HepG2 (cell line): Measurements from ENCODE around the gene SLC23A3. TPM values are rescaled to one million over a fixed set of nuclear protein-coding genes. Genes with fewer than 3 reads are reported as not detected.

Source experiments
- AKAP8 ChIP-seq: sonication (generic); formaldehyde crosslinking; IDR thresholded peaks from 2 replicates; pipeline ENCODE4 v1.5.1; 2020; ENCODE audit warnings: mild to moderate bottlenecking, missing genetic modification reagents
- ATRX ChIP-seq: sonication (generic); formaldehyde crosslinking; IDR thresholded peaks from 2 replicates; pipeline ENCODE4 v1.4.0; 2020; ENCODE audit warnings: missing genetic modification reagents, borderline replicate concordance
- CBFB ChIP-seq: sonication (generic); formaldehyde crosslinking; IDR thresholded peaks from 2 replicates; pipeline ENCODE4 v1.4.0; 2020; ENCODE audit warnings: missing genetic modification reagents
- FOXM1 ChIP-seq: sonication (generic); formaldehyde crosslinking; IDR thresholded peaks from 2 replicates; pipeline ENCODE4 v1.5.0; 2020; ENCODE audit warnings: missing genetic modification reagents
- HDAC1 ChIP-seq: sonication (generic); formaldehyde crosslinking; IDR thresholded peaks from 2 replicates; pipeline ENCODE4 v1.5.1; 2020; ENCODE audit warnings: mild to moderate bottlenecking, missing genetic modification reagents
- HIVEP1 ChIP-seq: sonication (generic); formaldehyde crosslinking; IDR thresholded peaks from 2 replicates; pipeline ENCODE4 v1.4.0; 2020; ENCODE audit warnings: mild to moderate bottlenecking, missing genetic modification reagents
- MTA1 ChIP-seq: sonication (generic); formaldehyde crosslinking; IDR thresholded peaks from 2 replicates; pipeline ENCODE4 v1.4.0; 2020; ENCODE audit warnings: missing genetic modification reagents, mild to moderate bottlenecking, borderline replicate concordance
- MXD4 ChIP-seq: IDR thresholded peaks from 2 replicates; pipeline ENCODE4 v1.6.1; 2016; ENCODE audit warnings: mild to moderate bottlenecking, missing biosample characterization, missing genetic modification reagents
- MYNN ChIP-seq: sonication (generic); formaldehyde crosslinking; IDR thresholded peaks from 2 replicates; pipeline ENCODE4 v1.4.0; 2020; ENCODE audit warnings: mild to moderate bottlenecking, low read depth, missing genetic modification reagents
- MZF1 ChIP-seq: sonication (generic); formaldehyde crosslinking; IDR thresholded peaks from 2 replicates; pipeline ENCODE4 v1.8.1; 2023; ENCODE audit warnings: mild to moderate bottlenecking, missing genetic modification reagents, borderline replicate concordance
- NPAS2 ChIP-seq: sonication (generic); formaldehyde crosslinking; IDR thresholded peaks from 2 replicates; pipeline ENCODE4 v1.8.0; 2022; ENCODE audit warnings: mild to moderate bottlenecking, missing genetic modification reagents, borderline replicate concordance
- RARG ChIP-seq: sonication (generic); formaldehyde crosslinking; IDR thresholded peaks from 2 replicates; pipeline ENCODE4 v1.4.0; 2020; ENCODE audit warnings: low read depth, mild to moderate bottlenecking, missing genetic modification reagents
- ZEB1 ChIP-seq: IDR thresholded peaks from 2 replicates; pipeline ENCODE4 v1.6.1; 2012; ENCODE audit warnings: mild to moderate bottlenecking, low read depth, inconsistent platforms; ENCODE audit not compliant: insufficient replicate concordance
- ZNF12 ChIP-seq: sonication (generic); formaldehyde crosslinking; IDR thresholded peaks from 2 replicates; pipeline ENCODE4 v1.5.0; 2020; ENCODE audit warnings: missing genetic modification reagents
- ZNF225 ChIP-seq: sonication (generic); formaldehyde crosslinking; IDR thresholded peaks from 2 replicates; pipeline ENCODE4 v1.4.0; 2020; ENCODE audit warnings: mild to moderate bottlenecking, missing genetic modification reagents
- ZNF350 ChIP-seq: sonication (generic); formaldehyde crosslinking; IDR thresholded peaks from 2 replicates; pipeline ENCODE4 v1.4.0; 2020; ENCODE audit warnings: mild to moderate bottlenecking, low read depth, missing genetic modification reagents, borderline replicate concordance
- ZNF44 ChIP-seq: sonication (generic); formaldehyde crosslinking; IDR thresholded peaks from 2 replicates; pipeline ENCODE4 v1.5.1; 2020; ENCODE audit warnings: mild to moderate bottlenecking, missing genetic modification reagents
- ZNF724P ChIP-seq: sonication (generic); formaldehyde crosslinking; IDR thresholded peaks from 2 replicates; pipeline ENCODE4 v1.8.0; 2022; ENCODE audit warnings: missing genetic modification reagents, borderline replicate concordance
- ZNF83 ChIP-seq: sonication (generic); formaldehyde crosslinking; IDR thresholded peaks from 2 replicates; pipeline ENCODE4 v1.4.0; 2020; ENCODE audit warnings: missing genetic modification reagents, mild to moderate bottlenecking, borderline replicate concordance
- polyA plus RNA-seq, 8 experiments: library from polyadenylated mRNA; depleted of rRNA in 3 of 8; stranded (reverse) in 7 of 8; unstranded in 1 of 8; fragments of >200 nt; fragmentation: Illumina TruSeq in 4 of 8; extraction: Trizol in 4 of 8; gene quantifications; 2 replicates each; pipeline versions ENCODE4 v1.2.1 to v1.2.3, GENCODE V29; 2011 to 2016; ENCODE audit warnings: low read depth in 4 of 8, missing spikeins in 1 of 8, mixed read lengths in 1 of 8; ENCODE audit not compliant: insufficient read depth in 1 of 8
- total RNA-seq, 5 experiments: library from RNA; depleted of rRNA; stranded (reverse); fragments of >200 nt; fragmentation: Illumina TruSeq; extraction: Trizol; gene quantifications; 2 replicates each; pipeline ENCODE4 v1.2.3, GENCODE V29; 2016; ENCODE audit warnings: low read depth in 1 of 5
- TF ChIP-seq, protein P1 (sequence below): sonication (generic); formaldehyde crosslinking; IDR thresholded peaks from 2 replicates; pipeline ENCODE4 v1.8.0; 2022; ENCODE audit warnings: mild to moderate bottlenecking, missing genetic modification reagents; ENCODE audit not compliant: insufficient replicate concordance
- TF ChIP-seq, protein P2 (sequence below): sonication (generic); formaldehyde crosslinking; IDR thresholded peaks from 2 replicates; pipeline ENCODE4; 2020; ENCODE audit warnings: missing genetic modification reagents, mild to moderate bottlenecking, borderline replicate concordance
- TF ChIP-seq, protein P3 (sequence below): sonication (generic); formaldehyde crosslinking; IDR thresholded peaks from 2 replicates; pipeline ENCODE4 v1.5.1; 2020; ENCODE audit warnings: missing genetic modification reagents, mild to moderate bottlenecking, borderline replicate concordance

Gene SLC23A3
- total and polyA plus RNA-seq, 2 of the 13 experiments (the other 11 are each of a cell fraction or from before 2014, with no cell fraction given) = 0.38 to 0.78 TPM

DNA sequence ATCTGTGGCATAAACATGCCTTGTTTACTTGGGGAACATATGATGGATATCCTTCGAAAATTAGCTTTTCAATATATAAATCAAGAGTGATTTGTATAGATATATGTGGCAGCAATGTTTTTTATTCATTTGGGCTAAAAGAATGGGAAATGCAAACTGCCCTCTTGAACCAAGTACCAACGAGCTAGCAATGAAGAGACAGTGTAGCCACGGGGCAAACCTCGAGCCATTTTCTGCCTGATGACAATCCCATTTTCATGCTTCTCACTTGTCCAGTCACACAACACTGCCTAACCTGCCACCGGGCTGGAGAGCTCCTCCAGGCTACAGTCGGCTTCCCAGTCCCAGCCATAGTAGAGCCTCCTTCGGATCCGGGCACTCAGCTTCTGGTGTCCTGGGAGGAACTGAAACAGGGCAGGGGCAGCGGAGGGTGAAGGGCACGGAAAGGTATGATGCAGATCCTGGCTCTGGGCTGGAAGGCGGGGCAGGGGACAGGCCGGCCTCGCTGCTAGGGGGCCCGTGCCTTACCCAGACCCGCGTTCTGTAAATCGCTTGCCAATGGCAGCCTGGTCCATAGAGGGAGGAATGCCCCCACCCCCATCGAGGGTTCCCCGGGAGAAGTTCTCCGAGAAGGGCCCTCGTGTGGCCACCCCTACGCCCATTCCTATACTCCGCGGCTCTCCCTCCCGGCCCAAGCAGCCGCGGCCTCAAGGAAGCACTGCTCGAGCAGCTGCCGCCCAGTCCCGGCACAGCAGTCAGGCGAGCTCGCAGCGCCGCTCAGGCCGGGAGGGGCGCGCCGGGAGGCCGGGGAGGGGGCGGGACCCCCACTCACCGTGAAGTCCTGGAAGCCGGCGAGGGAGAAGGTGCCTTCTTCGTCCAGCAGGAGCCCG, 6.3 kb upstream of the SLC23A3 start (continued):
- TF ChIP-seq ZNF12 (CRISPR knock-in tag) = peak; percentile 18; the same call in 1 of the 2 replicates
- TF ChIP-seq, protein P1, sequence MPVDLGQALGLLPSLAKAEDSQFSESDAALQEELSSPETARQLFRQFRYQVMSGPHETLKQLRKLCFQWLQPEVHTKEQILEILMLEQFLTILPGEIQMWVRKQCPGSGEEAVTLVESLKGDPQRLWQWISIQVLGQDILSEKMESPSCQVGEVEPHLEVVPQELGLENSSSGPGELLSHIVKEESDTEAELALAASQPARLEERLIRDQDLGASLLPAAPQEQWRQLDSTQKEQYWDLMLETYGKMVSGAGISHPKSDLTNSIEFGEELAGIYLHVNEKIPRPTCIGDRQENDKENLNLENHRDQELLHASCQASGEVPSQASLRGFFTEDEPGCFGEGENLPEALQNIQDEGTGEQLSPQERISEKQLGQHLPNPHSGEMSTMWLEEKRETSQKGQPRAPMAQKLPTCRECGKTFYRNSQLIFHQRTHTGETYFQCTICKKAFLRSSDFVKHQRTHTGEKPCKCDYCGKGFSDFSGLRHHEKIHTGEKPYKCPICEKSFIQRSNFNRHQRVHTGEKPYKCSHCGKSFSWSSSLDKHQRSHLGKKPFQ (CRISPR knock-in tag) = no peak
- TF ChIP-seq MTA1 (CRISPR knock-in tag) = peak; percentile 93; the same call in 1 of the 2 replicates
- TF ChIP-seq ATRX (CRISPR knock-in tag) = no peak
- TF ChIP-seq ZNF350 (CRISPR knock-in tag) = 0 out of 2 replicates have a peak, but pooled peaks have one; percentile 59
- TF ChIP-seq MZF1 (CRISPR knock-in tag) = peak; percentile 63; the same call in 1 of the 2 replicates
- no peak for TF ChIP-seq RARG (CRISPR knock-in tag)
- 0 out of 2 replicates have a peak, but pooled peaks have one; percentile 6 for TF ChIP-seq AKAP8 (CRISPR knock-in tag)
- TF ChIP-seq, protein P2, sequence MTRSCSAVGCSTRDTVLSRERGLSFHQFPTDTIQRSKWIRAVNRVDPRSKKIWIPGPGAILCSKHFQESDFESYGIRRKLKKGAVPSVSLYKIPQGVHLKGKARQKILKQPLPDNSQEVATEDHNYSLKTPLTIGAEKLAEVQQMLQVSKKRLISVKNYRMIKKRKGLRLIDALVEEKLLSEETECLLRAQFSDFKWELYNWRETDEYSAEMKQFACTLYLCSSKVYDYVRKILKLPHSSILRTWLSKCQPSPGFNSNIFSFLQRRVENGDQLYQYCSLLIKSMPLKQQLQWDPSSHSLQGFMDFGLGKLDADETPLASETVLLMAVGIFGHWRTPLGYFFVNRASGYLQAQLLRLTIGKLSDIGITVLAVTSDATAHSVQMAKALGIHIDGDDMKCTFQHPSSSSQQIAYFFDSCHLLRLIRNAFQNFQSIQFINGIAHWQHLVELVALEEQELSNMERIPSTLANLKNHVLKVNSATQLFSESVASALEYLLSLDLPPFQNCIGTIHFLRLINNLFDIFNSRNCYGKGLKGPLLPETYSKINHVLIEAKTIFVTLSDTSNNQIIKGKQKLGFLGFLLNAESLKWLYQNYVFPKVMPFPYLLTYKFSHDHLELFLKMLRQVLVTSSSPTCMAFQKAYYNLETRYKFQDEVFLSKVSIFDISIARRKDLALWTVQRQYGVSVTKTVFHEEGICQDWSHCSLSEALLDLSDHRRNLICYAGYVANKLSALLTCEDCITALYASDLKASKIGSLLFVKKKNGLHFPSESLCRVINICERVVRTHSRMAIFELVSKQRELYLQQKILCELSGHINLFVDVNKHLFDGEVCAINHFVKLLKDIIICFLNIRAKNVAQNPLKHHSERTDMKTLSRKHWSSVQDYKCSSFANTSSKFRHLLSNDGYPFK (CRISPR knock-in tag) = peak; percentile 36; the same call in 1 of the 2 replicates
- TF ChIP-seq MXD4 (CRISPR knock-in tag) = 0 out of 2 replicates have a peak, but pooled peaks have one; percentile 41
- TF ChIP-seq ZNF225 (CRISPR knock-in tag) = peak; percentile 60; the same call in 1 of the 2 replicates
- peak; percentile 83; the same call in 1 of the 2 replicates for TF ChIP-seq ZNF44 (CRISPR knock-in tag)
- no peak for TF ChIP-seq ZNF724P (CRISPR knock-in tag)
- 0 out of 2 replicates have a peak, but pooled peaks have one; percentile 63 for TF ChIP-seq NPAS2 (CRISPR knock-in tag)
- TF ChIP-seq FOXM1 = no peak
- no peak for TF ChIP-seq HDAC1 (CRISPR knock-in tag)
- TF ChIP-seq ZEB1 = peak; percentile 21
- TF ChIP-seq MYNN = 0 out of 2 replicates have a peak, but pooled peaks have one; percentile 7
- 0 out of 2 replicates have a peak, but pooled peaks have one; percentile 32 for TF ChIP-seq CBFB (CRISPR knock-in tag)
- peak; percentile 57; the same call in 1 of the 2 replicates for TF ChIP-seq ZNF83 (CRISPR knock-in tag)
- TF ChIP-seq, protein P3, sequence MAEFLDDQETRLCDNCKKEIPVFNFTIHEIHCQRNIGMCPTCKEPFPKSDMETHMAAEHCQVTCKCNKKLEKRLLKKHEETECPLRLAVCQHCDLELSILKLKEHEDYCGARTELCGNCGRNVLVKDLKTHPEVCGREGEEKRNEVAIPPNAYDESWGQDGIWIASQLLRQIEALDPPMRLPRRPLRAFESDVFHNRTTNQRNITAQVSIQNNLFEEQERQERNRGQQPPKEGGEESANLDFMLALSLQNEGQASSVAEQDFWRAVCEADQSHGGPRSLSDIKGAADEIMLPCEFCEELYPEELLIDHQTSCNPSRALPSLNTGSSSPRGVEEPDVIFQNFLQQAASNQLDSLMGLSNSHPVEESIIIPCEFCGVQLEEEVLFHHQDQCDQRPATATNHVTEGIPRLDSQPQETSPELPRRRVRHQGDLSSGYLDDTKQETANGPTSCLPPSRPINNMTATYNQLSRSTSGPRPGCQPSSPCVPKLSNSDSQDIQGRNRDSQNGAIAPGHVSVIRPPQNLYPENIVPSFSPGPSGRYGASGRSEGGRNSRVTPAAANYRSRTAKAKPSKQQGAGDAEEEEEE = peak; percentile 18; the same call in 1 of the 2 replicates
- TF ChIP-seq HIVEP1 = 0 out of 2 replicates have a peak, but pooled peaks have one; percentile 13
